SW480 (cell line): ENCODE results near the gene DNAJC22.
"Not testable (repeated sequence)": the region's sequence is repeated elsewhere in the genome, so short reads cannot be mapped to it uniquely, and the experiment has no call there.

Experiments
- DNase-seq: peaks from one replicate; pipeline ENCODE4 v3.0.0-alpha.2; 2016; ENCODE audit warnings: low spot score

The DNAJC22 gene

GRCh38 chr12:49331380-49332222 lies 15.1 kb upstream of the DNAJC22 start:
- peak; percentile 77 for DNase-seq

GRCh38 chr12:49332441-49332861 lies 14.2 kb upstream of the DNAJC22 start:
- no peak for DNase-seq

GRCh38 chr12:49332891-49333371 lies 13.8 kb upstream of the DNAJC22 start:
- DNase-seq = no peak

- not testable (repeated sequence) for DNase-seq
Observed at GRCh38 chr12:49333778-49334177, 12.9 kb upstream of the DNAJC22 start.

GRCh38 chr12:49334226-49334625 lies 12.5 kb upstream of the DNAJC22 start:
- DNase-seq = no peak

GRCh38 chr12:49334681-49335080 lies 12.0 kb upstream of the DNAJC22 start:
- no peak for DNase-seq

GRCh38 chr12:49335118-49335954 lies 11.4 kb upstream of the DNAJC22 start:
- DNase-seq = no peak

- no peak for DNase-seq
Observed at GRCh38 chr12:49335955-49336644, 10.6 kb upstream of the DNAJC22 start.

GRCh38 chr12:49336645-49337584 lies 9.8 kb upstream of the DNAJC22 start, which contains the start of gene C1QL4:
C1QL4 (minus strand) TSS chr12:49337188; CDS start chr12:49336477, 711 bp downstream.
- peak; percentile 60 for DNase-seq

GRCh38 chr12:49338830-49339463 lies 7.7 kb upstream of the DNAJC22 start:
- DNase-seq = no peak

- no peak for DNase-seq
Observed at GRCh38 chr12:49339464-49339861, 7.2 kb upstream of the DNAJC22 start.

GRCh38 chr12:49340095-49340870 lies 6.4 kb upstream of the DNAJC22 start:
- no peak for DNase-seq

- no peak for DNase-seq
Observed at GRCh38 chr12:49340971-49341776, 5.5 kb upstream of the DNAJC22 start.

GRCh38 chr12:49341777-49342065 lies 5.0 kb upstream of the DNAJC22 start:
- no peak for DNase-seq

- DNase-seq = peak; percentile 84
Observed at GRCh38 chr12:49342066-49342913, 4.4 kb upstream of the DNAJC22 start.

- DNase-seq = no peak
Observed at GRCh38 chr12:49342914-49343731, 3.6 kb upstream of the DNAJC22 start.

GRCh38 chr12:49344486-49345050 lies 2.1 kb upstream of the DNAJC22 start:
- DNase-seq = no peak
